K562 (cell line): ENCODE data around the gene UBR4. TPM values are rescaled to one million over a fixed set of nuclear protein-coding genes. Genes with fewer than 3 reads are reported as not detected.

Experiments used
- ARID1B ChIP-seq: fragments of 450-650 bp; IDR thresholded peaks from 2 replicates; pipeline ENCODE4 v1.6.1; 2016; ENCODE audit warnings: antibody characterized with exemption, mild to moderate bottlenecking, inconsistent platforms
- EWSR1 ChIP-seq: fragments of 450-650 bp; IDR thresholded peaks from 2 replicates; pipeline ENCODE4 v1.6.1; 2018; ENCODE audit warnings: borderline replicate concordance, mild to moderate bottlenecking, low read depth, moderate library complexity; ENCODE audit not compliant: partially characterized antibody
- PTTG1 ChIP-seq: fragments of 450-650 bp; IDR thresholded peaks from 2 replicates; pipeline ENCODE4 v1.6.1; 2016; ENCODE audit warnings: low read depth, mild to moderate bottlenecking, missing genetic modification characterization, missing compliant biosample characterization
- RUNX1 ChIP-seq: sonication (generic); IDR thresholded peaks from 2 replicates; pipeline ENCODE4 v1.6.1; 2016; ENCODE audit warnings: antibody characterized with exemption, low read depth
- SIN3B ChIP-seq: fragments of 450-650 bp; IDR thresholded peaks from 2 replicates; pipeline ENCODE4 v1.6.1; 2017; ENCODE audit warnings: low read depth, mild to moderate bottlenecking, moderate library complexity
- SMC3 ChIP-seq: conservative IDR thresholded peaks from 2 replicates; pipeline ENCODE4 v1.6.1; 2011; ENCODE audit warnings: low read depth, low read length, improper control_type of control experiment; ENCODE audit not compliant: insufficient read depth
- SNRNP70 ChIP-seq: fragments of 200-400 bp; formaldehyde crosslinking; optimal IDR thresholded peaks from 2 replicates; pipeline ENCODE3; 2017; ENCODE audit warnings: low read depth, low read length
- TAL1 ChIP-seq: fragments of 450-650 bp; IDR thresholded peaks from 2 replicates; pipeline ENCODE4 v1.6.1; 2016; ENCODE audit warnings: mild to moderate bottlenecking
- TRIM28 ChIP-seq: fragments of 450-650 bp; IDR thresholded peaks from 2 replicates; pipeline ENCODE4 v1.6.1; 2017
- ZFX ChIP-seq: sonication (generic); formaldehyde crosslinking; IDR thresholded peaks from 2 replicates; pipeline ENCODE4 v1.8.0; 2022; ENCODE audit warnings: mild to moderate bottlenecking, missing genetic modification reagents, moderate library complexity
- ZNF347 ChIP-seq: fragments of 450-650 bp; formaldehyde crosslinking; IDR thresholded peaks from 2 replicates; pipeline ENCODE4 v1.4.0; 2020; ENCODE audit warnings: low read depth, mild to moderate bottlenecking, moderate library complexity
- ZNF766 ChIP-seq: fragments of 200-800 bp; sonication (Bioruptor generic); conservative IDR thresholded peaks from 2 replicates; pipeline ENCODE4 v1.6.1; 2016; ENCODE audit warnings: missing genetic modification characterization, missing compliant biosample characterization
- polyA plus RNA-seq, 8 experiments: library from polyadenylated mRNA; depleted of rRNA in 4 of 8; stranded (reverse) in 5 of 8; unstranded in 3 of 8; fragments of >200 nt; fragmentation: Nextera tagmentation in 2 of 8; fragmentation: Illumina TruSeq in 1 of 8; extraction: Ambion mirVana in 2 of 8; extraction: Trizol in 1 of 8; gene quantifications; 2 replicates each; pipeline versions ENCODE4 v1.2.1 to v1.2.3, GENCODE V29; 2011 to 2014; ENCODE audit warnings: inconsistent platforms in 1 of 8, missing spikeins in 1 of 8
- total RNA-seq, 7 experiments: library from RNA; depleted of rRNA in 6 of 7; stranded (reverse); fragments of >200 nt in 6 of 7; fragmentation: Illumina TruSeq in 2 of 7; extraction: Trizol in 2 of 7; gene quantifications; 2 replicates each; pipeline versions ENCODE4 v1.2.1 to v1.2.3, GENCODE V29; 2011 to 2021; ENCODE audit warnings: low replicate concordance in 1 of 7
- TF ChIP-seq, protein P1 (sequence below): fragments of 450-650 bp; IDR thresholded peaks from 2 replicates; pipeline ENCODE4 v1.6.1; 2018; ENCODE audit not compliant: partially characterized antibody
- TF ChIP-seq, protein P2 (sequence below): fragments of 250-450 bp; sonication (Bioruptor Pico); IDR thresholded peaks from 2 replicates; pipeline ENCODE4 v1.5.0; 2020; ENCODE audit warnings: mild to moderate bottlenecking
- TF ChIP-seq, protein P3 (sequence below), 2 experiments: fragments of 450-650 bp in 1 of 2; IDR thresholded peaks; 2 replicates each; pipeline ENCODE4 v1.6.1; 2011 to 2017; ENCODE audit warnings: low read depth in 2 of 2, antibody characterized with exemption in 1 of 2, borderline replicate concordance in 1 of 2, low read length in 1 of 2, mild to moderate bottlenecking in 1 of 2, mixed read lengths in 1 of 2; ENCODE audit not compliant: control insufficient read depth in 1 of 2
- TF ChIP-seq, protein P4 (sequence below): sonication (generic); formaldehyde crosslinking; IDR thresholded peaks from 2 replicates; pipeline ENCODE4 v1.8.0; 2022; ENCODE audit warnings: mild to moderate bottlenecking, low read depth, missing genetic modification reagents

The UBR4 gene
- total and polyA plus RNA-seq, 9 of the 15 experiments (the other 6 are each of a cell fraction or from before 2014, with no cell fraction given) = 55.4 to 277 (median 123) TPM

DNA sequence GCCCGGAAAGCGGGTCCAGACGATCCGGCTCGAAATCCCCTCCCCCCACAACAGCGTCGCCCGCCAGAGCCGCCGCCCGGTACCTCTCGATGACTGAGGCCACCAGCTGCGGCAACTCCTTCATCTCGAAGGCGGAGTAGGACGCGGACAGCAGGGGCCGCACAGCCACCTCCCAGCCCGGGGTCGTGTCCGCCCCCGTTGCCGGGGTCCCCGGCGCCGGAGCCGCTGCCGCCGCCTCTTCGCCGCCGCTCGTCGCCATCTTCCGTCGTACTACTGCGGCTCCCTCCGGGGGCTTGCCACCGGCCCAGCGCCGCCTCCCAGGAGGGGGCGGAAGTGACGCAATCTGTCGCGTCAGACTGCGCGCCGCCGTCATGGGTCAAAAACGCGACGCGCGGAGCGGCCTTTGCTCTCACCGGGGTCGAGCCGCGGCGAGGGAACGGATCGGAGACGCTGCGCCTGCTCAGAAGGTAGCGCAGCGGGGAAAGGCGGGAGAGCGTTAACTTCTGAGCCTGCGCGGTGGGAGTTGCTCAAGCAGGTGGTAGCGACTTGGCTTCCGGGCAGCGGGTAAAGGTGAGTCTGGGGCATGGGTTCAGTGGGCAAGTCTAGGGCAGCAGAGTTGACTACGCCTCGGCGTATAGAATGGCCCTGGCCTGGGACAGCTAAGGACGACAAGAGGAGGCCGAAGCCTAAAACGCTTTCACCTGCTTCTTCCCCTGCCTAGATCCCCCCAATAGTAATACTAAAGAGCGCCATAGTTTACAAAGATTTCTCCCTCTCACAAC, at the start of gene UBR4 (continued):
- TF ChIP-seq, protein P1, sequence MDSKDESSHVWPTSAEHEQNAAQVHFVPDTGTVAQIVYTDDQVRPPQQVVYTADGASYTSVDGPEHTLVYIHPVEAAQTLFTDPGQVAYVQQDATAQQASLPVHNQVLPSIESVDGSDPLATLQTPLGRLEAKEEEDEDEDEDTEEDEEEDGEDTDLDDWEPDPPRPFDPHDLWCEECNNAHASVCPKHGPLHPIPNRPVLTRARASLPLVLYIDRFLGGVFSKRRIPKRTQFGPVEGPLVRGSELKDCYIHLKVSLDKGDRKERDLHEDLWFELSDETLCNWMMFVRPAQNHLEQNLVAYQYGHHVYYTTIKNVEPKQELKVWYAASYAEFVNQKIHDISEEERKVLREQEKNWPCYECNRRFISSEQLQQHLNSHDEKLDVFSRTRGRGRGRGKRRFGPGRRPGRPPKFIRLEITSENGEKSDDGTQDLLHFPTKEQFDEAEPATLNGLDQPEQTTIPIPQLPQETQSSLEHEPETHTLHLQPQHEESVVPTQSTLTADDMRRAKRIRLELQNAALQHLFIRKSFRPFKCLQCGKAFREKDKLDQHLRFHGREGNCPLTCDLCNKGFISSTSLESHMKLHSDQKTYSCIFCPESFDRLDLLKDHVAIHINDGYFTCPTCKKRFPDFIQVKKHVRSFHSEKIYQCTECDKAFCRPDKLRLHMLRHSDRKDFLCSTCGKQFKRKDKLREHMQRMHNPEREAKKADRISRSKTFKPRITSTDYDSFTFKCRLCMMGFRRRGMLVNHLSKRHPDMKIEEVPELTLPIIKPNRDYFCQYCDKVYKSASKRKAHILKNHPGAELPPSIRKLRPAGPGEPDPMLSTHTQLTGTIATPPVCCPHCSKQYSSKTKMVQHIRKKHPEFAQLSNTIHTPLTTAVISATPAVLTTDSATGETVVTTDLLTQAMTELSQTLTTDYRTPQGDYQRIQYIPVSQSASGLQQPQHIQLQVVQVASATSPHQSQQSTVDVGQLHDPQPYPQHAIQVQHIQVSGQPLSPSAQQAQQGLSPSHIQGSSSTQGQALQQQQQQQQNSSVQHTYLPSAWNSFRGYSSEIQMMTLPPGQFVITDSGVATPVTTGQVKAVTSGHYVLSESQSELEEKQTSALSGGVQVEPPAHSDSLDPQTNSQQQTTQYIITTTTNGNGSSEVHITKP = no peak
- TF ChIP-seq SNRNP70 (no peak), SMC3 (no peak), ARID1B (no peak), PTTG1 (tag) (no peak), EWSR1 (no peak), SIN3B (peak; percentile 92), ZFX (CRISPR knock-in tag) (peak; percentile 96), ZNF766 (no peak), ZNF347 (CRISPR knock-in tag) (no peak), TAL1 (no peak), TRIM28 (no peak), RUNX1 (no peak)
- TF ChIP-seq, protein P2, sequence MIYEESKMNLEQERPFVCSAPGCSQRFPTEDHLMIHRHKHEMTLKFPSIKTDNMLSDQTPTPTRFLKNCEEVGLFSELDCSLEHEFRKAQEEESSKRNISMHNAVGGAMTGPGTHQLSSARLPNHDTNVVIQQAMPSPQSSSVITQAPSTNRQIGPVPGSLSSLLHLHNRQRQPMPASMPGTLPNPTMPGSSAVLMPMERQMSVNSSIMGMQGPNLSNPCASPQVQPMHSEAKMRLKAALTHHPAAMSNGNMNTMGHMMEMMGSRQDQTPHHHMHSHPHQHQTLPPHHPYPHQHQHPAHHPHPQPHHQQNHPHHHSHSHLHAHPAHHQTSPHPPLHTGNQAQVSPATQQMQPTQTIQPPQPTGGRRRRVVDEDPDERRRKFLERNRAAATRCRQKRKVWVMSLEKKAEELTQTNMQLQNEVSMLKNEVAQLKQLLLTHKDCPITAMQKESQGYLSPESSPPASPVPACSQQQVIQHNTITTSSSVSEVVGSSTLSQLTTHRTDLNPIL = no peak
- TF ChIP-seq, protein P3, sequence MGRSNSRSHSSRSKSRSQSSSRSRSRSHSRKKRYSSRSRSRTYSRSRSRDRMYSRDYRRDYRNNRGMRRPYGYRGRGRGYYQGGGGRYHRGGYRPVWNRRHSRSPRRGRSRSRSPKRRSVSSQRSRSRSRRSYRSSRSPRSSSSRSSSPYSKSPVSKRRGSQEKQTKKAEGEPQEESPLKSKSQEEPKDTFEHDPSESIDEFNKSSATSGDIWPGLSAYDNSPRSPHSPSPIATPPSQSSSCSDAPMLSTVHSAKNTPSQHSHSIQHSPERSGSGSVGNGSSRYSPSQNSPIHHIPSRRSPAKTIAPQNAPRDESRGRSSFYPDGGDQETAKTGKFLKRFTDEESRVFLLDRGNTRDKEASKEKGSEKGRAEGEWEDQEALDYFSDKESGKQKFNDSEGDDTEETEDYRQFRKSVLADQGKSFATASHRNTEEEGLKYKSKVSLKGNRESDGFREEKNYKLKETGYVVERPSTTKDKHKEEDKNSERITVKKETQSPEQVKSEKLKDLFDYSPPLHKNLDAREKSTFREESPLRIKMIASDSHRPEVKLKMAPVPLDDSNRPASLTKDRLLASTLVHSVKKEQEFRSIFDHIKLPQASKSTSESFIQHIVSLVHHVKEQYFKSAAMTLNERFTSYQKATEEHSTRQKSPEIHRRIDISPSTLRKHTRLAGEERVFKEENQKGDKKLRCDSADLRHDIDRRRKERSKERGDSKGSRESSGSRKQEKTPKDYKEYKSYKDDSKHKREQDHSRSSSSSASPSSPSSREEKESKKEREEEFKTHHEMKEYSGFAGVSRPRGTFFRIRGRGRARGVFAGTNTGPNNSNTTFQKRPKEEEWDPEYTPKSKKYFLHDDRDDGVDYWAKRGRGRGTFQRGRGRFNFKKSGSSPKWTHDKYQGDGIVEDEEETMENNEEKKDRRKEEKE (IDR thresholded peaks at IDR 0.05; ENCODE audit: borderline replicate concordance in 1 of 2, control insufficient read depth in 1 of 2, low read depth in 2 of 2, low read length in 1 of 2) = no peak
- TF ChIP-seq, protein P4, sequence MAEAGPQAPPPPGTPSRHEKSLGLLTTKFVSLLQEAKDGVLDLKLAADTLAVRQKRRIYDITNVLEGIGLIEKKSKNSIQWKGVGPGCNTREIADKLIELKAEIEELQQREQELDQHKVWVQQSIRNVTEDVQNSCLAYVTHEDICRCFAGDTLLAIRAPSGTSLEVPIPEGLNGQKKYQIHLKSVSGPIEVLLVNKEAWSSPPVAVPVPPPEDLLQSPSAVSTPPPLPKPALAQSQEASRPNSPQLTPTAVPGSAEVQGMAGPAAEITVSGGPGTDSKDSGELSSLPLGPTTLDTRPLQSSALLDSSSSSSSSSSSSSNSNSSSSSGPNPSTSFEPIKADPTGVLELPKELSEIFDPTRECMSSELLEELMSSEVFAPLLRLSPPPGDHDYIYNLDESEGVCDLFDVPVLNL (CRISPR knock-in tag) = peak; percentile 89
